DOHH2 (cell line): ENCODE measurements around the gene SENP1.

Experiments used
- EZH2phosphoT487 ChIP-seq: fragments of 200-600 bp; sonication (generic); IDR thresholded peaks from 2 replicates; pipeline ENCODE4 v1.6.1; 2017; ENCODE audit warnings: borderline replicate concordance, mild to moderate bottlenecking, antibody characterized with exemption, low read length, moderate library complexity, mixed read lengths
- TF ChIP-seq, protein P1 (sequence below): fragments of 200-600 bp; sonication (generic); IDR thresholded peaks from one replicate; pipeline ENCODE4 v1.5.1; 2014; ENCODE audit warnings: antibody characterized with exemption, mild to moderate bottlenecking, low read depth, low read length; ENCODE audit not compliant: poor library complexity, severe bottlenecking

DNA sequence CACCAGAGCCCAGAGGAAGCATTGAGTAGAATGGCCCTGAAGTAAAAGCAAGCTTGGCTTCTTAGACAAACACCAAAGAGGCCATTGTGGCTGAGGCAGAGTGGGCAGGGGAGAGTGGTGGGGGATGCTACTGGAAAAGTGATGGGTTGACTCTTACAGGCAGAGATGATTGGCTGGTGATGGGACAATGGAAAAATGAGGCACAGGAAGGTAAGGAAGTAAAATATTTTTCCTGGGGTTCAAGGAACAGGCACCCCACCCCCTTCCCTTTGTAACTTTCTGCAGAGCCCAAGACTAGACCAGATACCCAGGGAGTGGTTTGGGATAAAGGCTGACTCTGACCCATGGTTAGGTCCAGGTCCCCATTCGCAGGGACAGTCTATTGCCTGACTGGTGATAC, 66.7 kb downstream of the SENP1 start:
- TF ChIP-seq, protein P1, sequence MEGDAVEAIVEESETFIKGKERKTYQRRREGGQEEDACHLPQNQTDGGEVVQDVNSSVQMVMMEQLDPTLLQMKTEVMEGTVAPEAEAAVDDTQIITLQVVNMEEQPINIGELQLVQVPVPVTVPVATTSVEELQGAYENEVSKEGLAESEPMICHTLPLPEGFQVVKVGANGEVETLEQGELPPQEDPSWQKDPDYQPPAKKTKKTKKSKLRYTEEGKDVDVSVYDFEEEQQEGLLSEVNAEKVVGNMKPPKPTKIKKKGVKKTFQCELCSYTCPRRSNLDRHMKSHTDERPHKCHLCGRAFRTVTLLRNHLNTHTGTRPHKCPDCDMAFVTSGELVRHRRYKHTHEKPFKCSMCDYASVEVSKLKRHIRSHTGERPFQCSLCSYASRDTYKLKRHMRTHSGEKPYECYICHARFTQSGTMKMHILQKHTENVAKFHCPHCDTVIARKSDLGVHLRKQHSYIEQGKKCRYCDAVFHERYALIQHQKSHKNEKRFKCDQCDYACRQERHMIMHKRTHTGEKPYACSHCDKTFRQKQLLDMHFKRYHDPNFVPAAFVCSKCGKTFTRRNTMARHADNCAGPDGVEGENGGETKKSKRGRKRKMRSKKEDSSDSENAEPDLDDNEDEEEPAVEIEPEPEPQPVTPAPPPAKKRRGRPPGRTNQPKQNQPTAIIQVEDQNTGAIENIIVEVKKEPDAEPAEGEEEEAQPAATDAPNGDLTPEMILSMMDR = no peak
- TF ChIP-seq EZH2phosphoT487 = no peak
